ENCODE results near the gene TGIF2. TPM values are rescaled to one million over a fixed set of nuclear protein-coding genes. Genes with fewer than 3 reads are reported as not detected.

TGIF2 gene
- total RNA-seq, 4 donors from 2014 or later: 1.4 to 3.9 (median 1.4) TPM

GRCh38 chr20:36641506-36641843, 68.1 kb downstream of the TGIF2 start:
- Histone ChIP-seq H3K9me3 (no peaks in the 10 kb centered on the region), H3K4me1 (no peaks in the 10 kb centered on the region), H3K4me3 (no peak overlapping the region), H3K27me3 (no peaks in the 10 kb centered on the region), H3K27ac (no peak overlapping the region), H3K36me3 (no peaks in the 10 kb centered on the region)
- in situ Hi-C loops (cut with MboI; ENCODE audit: low sequenced_read_pairs in 4 of 4): no loop called here
- DNase-seq: no peak
- no peak for ATAC-seq
- TF ChIP-seq POLR2A (IDR thresholded peaks at IDR 0.05) (no peak), CTCF (IDR thresholded peaks at IDR 0.05 in 4 of 5, conservative IDR thresholded peaks at IDR 0.05 in 1 of 5) (no peak)
- intact Hi-C loops (cut with DNase I; ENCODE audit: low total_unique reads): no loop called here

GRCh38 chr20:36642136-36642535, 68.7 kb downstream of the TGIF2 start:
- intact Hi-C loops (cut with DNase I; ENCODE audit: low total_unique reads) (no loop called here), in situ Hi-C loops (cut with MboI; ENCODE audit: low sequenced_read_pairs in 4 of 4) (no loop called here)
- Histone ChIP-seq H3K27me3 (no peaks in the 10 kb centered on the region), H3K4me1 (no peaks in the 10 kb centered on the region), H3K4me3 (no peak overlapping the region), H3K36me3 (no peaks in the 10 kb centered on the region), H3K27ac (no peak overlapping the region), H3K9me3 (no peaks in the 10 kb centered on the region)
- ATAC-seq: no peak
- TF ChIP-seq POLR2A (IDR thresholded peaks at IDR 0.05) (no peak), CTCF (IDR thresholded peaks at IDR 0.05 in 4 of 5, conservative IDR thresholded peaks at IDR 0.05 in 1 of 5) (no peak)
- DNase-seq: no peak

Other genes starting within 250 kb of the TGIF2 start
- gene MYL9, start 32.1 kb upstream of the TGIF2 start, total RNA-seq: 10 to 100 TPM in 3 of 4 donors, 1 to 10 TPM in 1; 7.3 to 59.4 (median 20.8) TPM
- gene RAB5IF, start 32.2 kb downstream of the TGIF2 start, total RNA-seq: 100 to 1,000 TPM; 215 to 768 (median 545) TPM
- not detected for gene SLA2, start 72.6 kb downstream of the TGIF2 start, total RNA-seq
- 10 to 100 TPM in 3 of 4 donors, 1 to 10 TPM in 1; 6.7 to 24.9 (median 13.2) TPM for gene NDRG3, start 172.5 kb downstream of the TGIF2 start, total RNA-seq
- gene DSN1, start 200.2 kb downstream of the TGIF2 start, total RNA-seq: 1 to 10 TPM; 3.2 to 6.3 (median 5.2) TPM